Spleen (tissue), 11 donors: ENCODE data around the gene CTNNA1. TPM values are rescaled to one million over a fixed set of nuclear protein-coding genes. Genes with fewer than 3 reads are reported as not detected.

Experiments used
- DNase-seq: peaks from one replicate; pipeline ENCODE4 v3.0.0-alpha.2; 2020
- H3K27ac ChIP-seq, 8 donors: fragments of 200-600 bp; sonication (generic) in 7 of 8; 1 replicate in 4 of 8; 2 replicates in 4 of 8; pipeline versions ENCODE4 v1.5.0 to v1.8.0; 2016 to 2021; ENCODE audit warnings: inconsistent platforms in 4 of 8, mild to moderate bottlenecking in 4 of 8, moderate library complexity in 1 of 8
- H3K27me3 ChIP-seq, 7 donors: fragments of 200-600 bp; sonication (generic) in 6 of 7; replicated peaks in 1 of 7; 1 replicate in 4 of 7; 2 replicates in 3 of 7; pipeline versions ENCODE4 v1.5.0 to v1.8.0; 2016 to 2021; ENCODE audit warnings: inconsistent platforms in 3 of 7, mild to moderate bottlenecking in 1 of 7
- H3K36me3 ChIP-seq, 6 donors: fragments of 200-600 bp; sonication (generic) in 5 of 6; 1 replicate in 4 of 6; 2 replicates in 2 of 6; pipeline versions ENCODE4 v1.5.0 to v1.8.0; 2016 to 2021; ENCODE audit warnings: inconsistent platforms in 2 of 6
- H3K4me1 ChIP-seq, 6 donors: fragments of 200-600 bp; sonication (generic) in 5 of 6; 1 replicate in 3 of 6; 2 replicates in 3 of 6; pipeline versions ENCODE4 v1.5.0 to v1.8.0; 2016 to 2021; ENCODE audit warnings: inconsistent platforms in 3 of 6
- H3K4me3 ChIP-seq, 8 donors: fragments of 200-600 bp; sonication (generic) in 7 of 8; 1 replicate in 4 of 8; 2 replicates in 4 of 8; pipeline versions ENCODE4 v1.5.0 to v1.8.0; 2016 to 2021; ENCODE audit warnings: inconsistent platforms in 4 of 8, mild to moderate bottlenecking in 4 of 8, moderate library complexity in 2 of 8
- H3K9me3 ChIP-seq, 8 donors: fragments of 200-600 bp; sonication (generic) in 7 of 8; 1 replicate in 4 of 8; 2 replicates in 4 of 8; pipeline versions ENCODE4 v1.5.0 to v1.8.0; 2016 to 2021; ENCODE audit warnings: inconsistent platforms in 4 of 8
- POLR2A ChIP-seq, 3 donors: fragments of 450-650 bp; IDR thresholded peaks; one replicate each; pipeline ENCODE4 v1.5.1; 2017; ENCODE audit warnings: antibody characterized with exemption in 3 of 3, mild to moderate bottlenecking in 1 of 3
- POLR2AphosphoS5 ChIP-seq, 3 donors: sonication (generic); formaldehyde crosslinking; IDR thresholded peaks; one replicate each; pipeline ENCODE4 v1.5.1; 2017; ENCODE audit warnings: antibody characterized with exemption in 3 of 3
- WGBS, 5 donors: extraction: QIAGEN DNeasy Blood & Tissue Kit in 3 of 5; methylation state at CpG; one replicate each; pipeline versions ENCODE4 v1.1.5 to v1.1.7; 2013 to 2018; 5-methylcytosine and 5-hydroxymethylcytosine counted together
- intact Hi-C: fragments of 100-400 bp; cut with DNase I; formaldehyde crosslinking; loops from one replicate; pipeline ENCODE4 v1.15.0; 2023; ENCODE audit warnings: low total_unique reads
- polyA plus RNA-seq, 3 donors: library from polyadenylated mRNA; stranded (reverse); fragments of 200-250 nt; gene quantifications; one replicate each; pipeline ENCODE4 v1.2.1, GENCODE V29; 2013
- total RNA-seq, 7 donors: library from RNA; depleted of rRNA in 3 of 7; stranded (reverse); fragments of >200 nt in 3 of 7; fragmentation: NEBNext Ultra II Directional in 4 of 7; extraction: Animal tissue kit (Norgen Biotek cat#: 25700) in 4 of 7; gene quantifications; one replicate each; pipeline versions ENCODE4 v1.1.0 to v1.2.1, GENCODE V29; 2016 to 2021
- TF ChIP-seq, protein P1 (sequence below), 11 experiments: fragments of 200-600 bp in 7 of 11; fragments of 450-650 bp in 4 of 11; sonication (generic) in 4 of 11; IDR thresholded peaks in 8 of 11; conservative IDR thresholded peaks in 3 of 11; 1 replicate in 7 of 11; 2 replicates in 4 of 11; pipeline versions ENCODE4 v1.4.0 to v1.8.0; 2016 to 2021; ENCODE audit warnings: antibody characterized with exemption in 11 of 11, inconsistent platforms in 4 of 11, mild to moderate bottlenecking in 1 of 11
- donor health status: healthy with polysubstance abuse.
- donor health status: DM: no; HTN: no; CAD: no; lungs with moderate emphysema.
- donor health status: DM: no; HTN: no; CAD: no.
- donor health status: Bipolar disorder and iron deficiency.
- donor health status: healthy.
- donor health status: DM: no; HTN: no; CAD: no.
- donor health status: DM: yes; HTN: yes; CAD: no.

The CTNNA1 gene
- total and polyA plus RNA-seq, 10 donors = 26.7 to 313 (median 186) TPM

DNA sequence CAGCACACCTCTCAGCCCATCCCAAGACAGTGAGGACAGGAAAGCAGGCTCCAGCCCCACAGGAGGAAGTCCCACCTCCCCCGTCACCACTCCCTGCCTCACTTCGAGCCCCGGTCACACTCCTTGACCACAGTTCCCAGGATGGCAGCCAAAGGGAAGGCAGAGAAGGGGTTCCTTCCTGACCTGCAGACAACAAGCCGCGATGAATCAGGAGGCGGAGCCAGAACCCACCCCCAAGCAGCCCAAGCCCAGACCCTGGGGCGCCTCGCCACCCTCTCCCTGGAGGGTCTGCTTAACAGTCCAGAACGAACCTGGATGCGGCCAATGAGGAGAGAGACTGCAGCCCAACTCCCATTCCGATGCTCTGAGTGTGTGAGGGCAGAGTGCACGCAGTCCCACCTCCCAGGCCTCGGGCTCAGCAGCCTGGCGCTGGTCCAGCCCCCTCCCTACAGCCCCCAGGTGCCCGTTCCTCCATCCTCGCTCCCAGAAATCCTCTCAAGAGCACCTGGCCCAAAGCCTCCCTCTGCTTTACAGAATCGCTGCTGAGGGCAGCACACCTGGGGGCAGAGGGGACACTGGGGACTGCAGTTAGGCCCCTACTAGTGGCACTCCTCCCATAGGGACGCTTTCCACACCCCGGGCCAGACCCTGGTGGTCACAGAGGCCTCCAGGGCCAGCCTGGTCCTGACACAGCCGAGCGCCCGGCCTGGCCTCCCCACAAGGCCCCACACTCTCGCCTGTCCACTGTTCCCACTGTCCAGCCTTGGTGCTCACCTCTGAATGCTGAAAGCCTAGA lies 191.5 kb downstream of the CTNNA1 start:
- Histone ChIP-seq H3K27ac (no peak overlapping the region), H3K36me3 (peaks cover 0 to 59% (median 15%) of the 10 kb centered on the region in 6 donors), H3K9me3 (no peaks in the 10 kb centered on the region), H3K4me1 (peaks cover 0 to 9% (median 0%) of the 10 kb centered on the region in 6 donors), H3K4me3 (no peak overlapping the region), H3K27me3 (no peaks in the 10 kb centered on the region)
- intact Hi-C loops = no loop called here
- WGBS, 5 donors = 71 to 79% (median 74%) methylated on average over 22 to 23 of the region's 23 CpGs
- TF ChIP-seq, protein P1, sequence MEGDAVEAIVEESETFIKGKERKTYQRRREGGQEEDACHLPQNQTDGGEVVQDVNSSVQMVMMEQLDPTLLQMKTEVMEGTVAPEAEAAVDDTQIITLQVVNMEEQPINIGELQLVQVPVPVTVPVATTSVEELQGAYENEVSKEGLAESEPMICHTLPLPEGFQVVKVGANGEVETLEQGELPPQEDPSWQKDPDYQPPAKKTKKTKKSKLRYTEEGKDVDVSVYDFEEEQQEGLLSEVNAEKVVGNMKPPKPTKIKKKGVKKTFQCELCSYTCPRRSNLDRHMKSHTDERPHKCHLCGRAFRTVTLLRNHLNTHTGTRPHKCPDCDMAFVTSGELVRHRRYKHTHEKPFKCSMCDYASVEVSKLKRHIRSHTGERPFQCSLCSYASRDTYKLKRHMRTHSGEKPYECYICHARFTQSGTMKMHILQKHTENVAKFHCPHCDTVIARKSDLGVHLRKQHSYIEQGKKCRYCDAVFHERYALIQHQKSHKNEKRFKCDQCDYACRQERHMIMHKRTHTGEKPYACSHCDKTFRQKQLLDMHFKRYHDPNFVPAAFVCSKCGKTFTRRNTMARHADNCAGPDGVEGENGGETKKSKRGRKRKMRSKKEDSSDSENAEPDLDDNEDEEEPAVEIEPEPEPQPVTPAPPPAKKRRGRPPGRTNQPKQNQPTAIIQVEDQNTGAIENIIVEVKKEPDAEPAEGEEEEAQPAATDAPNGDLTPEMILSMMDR (IDR thresholded peaks at IDR 0.05 in 8 of 11, conservative IDR thresholded peaks at IDR 0.05 in 3 of 11) = no peak
- TF ChIP-seq POLR2A (IDR thresholded peaks at IDR 0.05) (no peak), POLR2AphosphoS5 (IDR thresholded peaks at IDR 0.05) (peak in 2 of 3 donors; percentile 7 to 25)
- peak; percentile 58 for DNase-seq

DNA sequence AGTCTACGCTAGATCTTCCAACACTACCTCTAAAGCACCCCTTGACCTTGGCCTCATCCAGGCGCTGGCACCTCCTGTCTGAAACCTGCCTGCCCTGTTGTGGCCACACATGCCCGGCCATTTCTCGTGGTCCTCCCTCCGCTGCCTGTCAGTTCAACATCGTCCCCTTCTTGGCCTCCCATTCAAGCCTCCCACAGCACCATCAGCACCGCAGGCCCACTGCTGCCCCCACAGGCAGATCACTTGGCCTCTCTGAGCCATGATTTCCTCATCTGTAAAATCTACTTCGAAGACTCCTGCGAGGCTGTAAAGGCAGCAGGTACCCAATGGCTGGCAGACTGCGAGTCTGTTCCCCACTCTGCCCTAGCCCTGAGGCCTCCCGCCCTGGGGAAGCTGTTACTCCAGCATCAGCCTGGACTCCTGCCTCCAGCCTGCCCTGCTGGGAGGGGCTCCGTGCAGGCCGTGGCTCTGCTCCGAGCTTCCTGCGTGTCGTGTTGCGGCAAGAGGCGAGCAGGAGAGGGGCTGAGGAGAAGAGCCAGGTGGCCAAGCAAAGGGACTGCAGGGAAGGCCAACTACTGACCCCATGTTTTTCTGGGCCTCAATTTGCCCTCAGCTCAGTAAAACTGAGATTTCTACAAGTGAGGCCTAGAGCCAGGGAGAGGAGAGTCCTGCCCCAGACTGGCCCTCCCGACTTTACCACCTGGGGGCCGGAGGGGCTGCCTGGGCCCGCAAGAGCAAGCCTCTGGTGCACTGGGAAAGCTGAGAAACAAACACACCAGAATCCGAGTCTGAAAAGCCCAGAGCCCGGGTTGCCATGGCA lies 192.4 kb downstream of the CTNNA1 start:
- H3K27me3 ChIP-seq = no peaks in the 10 kb centered on the region
- peaks cover 0 to 67% (median 15%) of the 10 kb centered on the region in 6 donors for H3K36me3 ChIP-seq
- TF ChIP-seq POLR2A (IDR thresholded peaks at IDR 0.05) (no peak), POLR2AphosphoS5 (IDR thresholded peaks at IDR 0.05) (peak in 1 of 3 donors; percentile 16)
- H3K4me3 ChIP-seq = no peak overlapping the region
- peaks cover 0 to 9% (median 0%) of the 10 kb centered on the region in 6 donors for H3K4me1 ChIP-seq
- H3K9me3 ChIP-seq = no peaks in the 10 kb centered on the region
- intact Hi-C loops = no loop called here
- H3K27ac ChIP-seq = no peak overlapping the region
- WGBS, 5 donors = 90 to 97% (median 94%) methylated on average over 23 of the region's 23 CpGs
- peak; percentile 73 for DNase-seq

DNA sequence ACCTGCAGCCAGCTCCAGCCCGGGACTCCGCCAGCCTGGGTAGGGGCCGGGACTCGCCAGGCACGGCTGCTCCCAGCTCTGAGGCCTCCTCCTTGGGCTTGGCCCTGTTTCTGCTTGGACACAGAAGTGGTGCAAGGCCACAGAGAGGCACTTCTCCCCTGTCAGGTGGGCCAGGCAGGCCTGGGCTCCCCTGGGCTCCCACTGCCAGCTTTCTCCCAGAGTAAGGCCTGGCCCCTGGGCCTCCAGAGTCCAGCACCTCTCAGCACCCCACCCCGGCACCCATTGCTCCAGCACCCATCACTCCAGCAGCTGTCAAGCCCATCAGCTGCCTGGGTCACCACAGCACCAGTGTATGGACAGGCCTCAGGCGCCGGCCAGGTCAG lies 193.0 kb downstream of the CTNNA1 start:
- peaks cover 0 to 72% (median 15%) of the 10 kb centered on the region in 6 donors for H3K36me3 ChIP-seq
- no peaks in the 10 kb centered on the region for H3K27me3 ChIP-seq
- TF ChIP-seq POLR2A (IDR thresholded peaks at IDR 0.05) = no peak
- TF ChIP-seq, protein P1 (IDR thresholded peaks at IDR 0.05 in 8 of 11, conservative IDR thresholded peaks at IDR 0.05 in 3 of 11) = no peak
- TF ChIP-seq POLR2AphosphoS5 (IDR thresholded peaks at IDR 0.05) = no peak
- no peak overlapping the region for H3K27ac ChIP-seq
- no peak overlapping the region for H3K4me3 ChIP-seq
- 89 to 98% (median 95%) methylated on average over 6 to 8 of the region's 8 CpGs for WGBS, 5 donors
- no peak for DNase-seq
- H3K9me3 ChIP-seq = no peaks in the 10 kb centered on the region
- H3K4me1 ChIP-seq = peaks cover 0 to 9% (median 0%) of the 10 kb centered on the region in 6 donors
- intact Hi-C loops = no loop called here

DNA sequence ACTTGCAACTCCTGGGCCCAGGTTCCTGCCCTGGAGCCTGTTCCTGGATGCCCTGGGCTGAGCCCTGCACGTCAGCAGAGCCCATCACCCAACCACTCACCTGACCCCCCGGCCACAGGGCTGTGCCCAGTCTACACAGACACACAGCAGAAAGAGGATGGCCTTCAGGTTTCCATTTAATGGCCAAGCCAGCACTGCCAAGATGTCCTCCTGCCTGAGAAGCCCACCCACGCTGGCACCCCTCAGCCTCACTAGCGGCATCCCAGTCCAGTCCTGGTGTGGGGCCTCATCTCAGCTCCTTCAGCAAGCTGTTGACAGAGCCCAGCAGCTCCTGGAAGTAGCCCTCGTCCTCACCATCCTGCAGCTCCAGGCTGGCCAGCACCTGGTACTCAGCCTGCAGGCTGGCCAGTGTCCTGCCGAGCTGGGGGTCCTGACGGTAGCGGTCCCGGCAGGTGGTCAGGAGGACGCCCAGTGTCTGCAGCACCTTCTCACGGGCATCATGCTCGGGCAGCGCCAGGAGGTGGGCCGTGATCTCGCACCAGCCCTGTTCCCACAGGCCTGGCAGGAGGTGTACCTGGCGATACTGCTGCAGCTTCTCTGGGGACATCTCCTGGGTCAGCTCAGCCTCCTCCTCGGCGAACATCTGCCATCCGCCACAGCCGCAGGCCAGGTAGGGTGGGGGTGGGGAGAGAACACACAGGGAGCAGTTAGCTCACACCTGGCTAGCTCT lies 193.8 kb downstream of the CTNNA1 start:
- no peak overlapping the region for H3K4me3 ChIP-seq
- H3K27me3 ChIP-seq = no peaks in the 10 kb centered on the region
- WGBS, 5 donors = 94 to 98% (median 96%) methylated on average over 11 to 20 of the region's 20 CpGs
- intact Hi-C loops = no loop called here
- TF ChIP-seq POLR2A (IDR thresholded peaks at IDR 0.05) = no peak
- TF ChIP-seq POLR2AphosphoS5 (IDR thresholded peaks at IDR 0.05) = peak in 1 of 3 donors; percentile 24
- no peak overlapping the region for H3K27ac ChIP-seq
- peaks cover 0 to 69% (median 15%) of the 10 kb centered on the region in 6 donors for H3K36me3 ChIP-seq
- H3K4me1 ChIP-seq = peaks cover 0 to 9% (median under 1%) of the 10 kb centered on the region in 6 donors
- peak; percentile 58 for DNase-seq
- H3K9me3 ChIP-seq = no peaks in the 10 kb centered on the region
